ENCODE results near the gene CTBP2.

The CTBP2 gene

GRCh38 chr10:124977161-124977560 is 183.2 kb downstream of the CTBP2 start:
- DNase-seq (ENCODE audit: low read depth in 2 of 2), result no peak

GRCh38 chr10:124975977-124976514 is 184.3 kb downstream of the CTBP2 start:
- no peak for DNase-seq (ENCODE audit: low read depth in 2 of 2)

GRCh38 chr10:124974131-124974530 is 186.2 kb downstream of the CTBP2 start:
- no peak for DNase-seq (ENCODE audit: low read depth in 2 of 2)

- DNase-seq (ENCODE audit: low read depth in 2 of 2), result no peak
Measured at GRCh38 chr10:124972637-124973036, 187.7 kb downstream of the CTBP2 start.

- DNase-seq (ENCODE audit: low read depth in 2 of 2), result no peak
Measured at GRCh38 chr10:124971276-124971675, 189.1 kb downstream of the CTBP2 start.

GRCh38 chr10:124967255-124967654 is 193.1 kb downstream of the CTBP2 start:
- no peak for DNase-seq (ENCODE audit: low read depth in 2 of 2)

- no peak for DNase-seq (ENCODE audit: low read depth in 2 of 2)
Measured at GRCh38 chr10:124966008-124966407, 194.4 kb downstream of the CTBP2 start.

GRCh38 chr10:124963866-124964720 is 196.3 kb downstream of the CTBP2 start:
- no peak for DNase-seq (ENCODE audit: low read depth in 2 of 2)

- no peak for DNase-seq (ENCODE audit: low read depth in 2 of 2)
Measured at GRCh38 chr10:124962421-124962820, 197.9 kb downstream of the CTBP2 start.

GRCh38 chr10:124961248-124961570 is 199.2 kb downstream of the CTBP2 start:
- no peak for DNase-seq (ENCODE audit: low read depth in 2 of 2)

GRCh38 chr10:124959564-124959963 is 200.8 kb downstream of the CTBP2 start:
- no peak for DNase-seq (ENCODE audit: low read depth in 2 of 2)

- DNase-seq (ENCODE audit: low read depth in 2 of 2), result no peak
Measured at GRCh38 chr10:124957404-124957947, 202.9 kb downstream of the CTBP2 start.

GRCh38 chr10:124956764-124957163 is 203.6 kb downstream of the CTBP2 start:
- DNase-seq (ENCODE audit: low read depth in 2 of 2), result no peak

GRCh38 chr10:124955868-124956267 is 204.5 kb downstream of the CTBP2 start:
- DNase-seq (ENCODE audit: low read depth in 2 of 2), result no peak

GRCh38 chr10:124955243-124955642 is 205.1 kb downstream of the CTBP2 start:
- DNase-seq (ENCODE audit: low read depth in 2 of 2), result no peak

- DNase-seq (ENCODE audit: low read depth in 2 of 2), result no peak
Measured at GRCh38 chr10:124953421-124953820, 206.9 kb downstream of the CTBP2 start.

GRCh38 chr10:124952123-124952522 is 208.2 kb downstream of the CTBP2 start:
- DNase-seq (ENCODE audit: low read depth in 2 of 2), result no peak

- DNase-seq (ENCODE audit: low read depth in 2 of 2), result no peak
Measured at GRCh38 chr10:124949543-124949942, 210.8 kb downstream of the CTBP2 start.

- DNase-seq (ENCODE audit: low read depth in 2 of 2), result no peak
Measured at GRCh38 chr10:124946945-124947344, 213.4 kb downstream of the CTBP2 start.

- no peak for DNase-seq (ENCODE audit: low read depth in 2 of 2)
Measured at GRCh38 chr10:124944982-124945381, 215.4 kb downstream of the CTBP2 start.

- DNase-seq (ENCODE audit: low read depth in 2 of 2), result no peak
Measured at GRCh38 chr10:124943301-124944092, 216.9 kb downstream of the CTBP2 start.
